ENCODE measurements around the gene COL9A3. TPM values are rescaled to one million over a fixed set of nuclear protein-coding genes. Genes with fewer than 3 reads are reported as not detected.

Gene COL9A3
- total and polyA plus RNA-seq, 11 donors: 0.67 to 6.0 (median 2.0) TPM

GRCh38 chr20:62827311-62828038, 10.6 kb downstream of the COL9A3 start:
- no peaks in the 10 kb centered on the region for H3K36me3 ChIP-seq
- ATAC-seq (no peak), DNase-seq (no peak)
- H3K4me3 ChIP-seq: no peak overlapping the region
- H3K27ac ChIP-seq: no peak overlapping the region
- intact Hi-C loops (cut with DNase I): no loop called here
- H3K4me1 ChIP-seq: peaks cover 0 to 16% (median 6%) of the 10 kb centered on the region in 12 donors
- TF ChIP-seq CTCF (IDR thresholded peaks at IDR 0.05) (no peak), POLR2A (IDR thresholded peaks at IDR 0.05) (no peak)
- no peaks in the 10 kb centered on the region for H3K9me3 ChIP-seq
- no peaks in the 10 kb centered on the region for H3K27me3 ChIP-seq
- 60 to 78% (median 70%) methylated on average over 19 to 29 of the region's 29 CpGs for WGBS, 4 donors

- H3K9me3 ChIP-seq: no peaks in the 10 kb centered on the region
- WGBS, 4 donors: 87 to 94% (median 93%) methylated on average over 6 to 9 of the region's 9 CpGs
- intact Hi-C loops (cut with DNase I): no loop called here
- ATAC-seq (no peak), DNase-seq (no peak)
- TF ChIP-seq POLR2A (IDR thresholded peaks at IDR 0.05): no peak
- TF ChIP-seq CTCF (IDR thresholded peaks at IDR 0.05): no peak
- no peaks in the 10 kb centered on the region for H3K36me3 ChIP-seq
- H3K27me3 ChIP-seq: no peaks in the 10 kb centered on the region
- H3K4me1 ChIP-seq: peaks cover 0 to 22% (median 6%) of the 10 kb centered on the region in 12 donors
- no peak overlapping the region for H3K4me3 ChIP-seq
- no peak overlapping the region for H3K27ac ChIP-seq
These were observed 11.2 kb downstream of the COL9A3 start for GRCh38 chr20:62828051-62828450.

- H3K4me3 ChIP-seq: no peak overlapping the region
- 86 to 90% (median 87%) methylated on average over 16 to 29 of the region's 29 CpGs for WGBS, 4 donors
- no peaks in the 10 kb centered on the region for H3K9me3 ChIP-seq
- no peaks in the 10 kb centered on the region for H3K36me3 ChIP-seq
- H3K27me3 ChIP-seq: no peaks in the 10 kb centered on the region
- intact Hi-C loops (cut with DNase I): no loop called here
- H3K4me1 ChIP-seq: peaks cover 0 to 23% (median 6%) of the 10 kb centered on the region in 12 donors
- peak in 2 of 5 donors; percentile 11 to 16 for DNase-seq
- no peak overlapping the region for H3K27ac ChIP-seq
- ATAC-seq: no peak
- TF ChIP-seq POLR2A (IDR thresholded peaks at IDR 0.05) (no peak), CTCF (IDR thresholded peaks at IDR 0.05) (no peak)
These were observed 11.8 kb downstream of the COL9A3 start for GRCh38 chr20:62828511-62829230.
